ENCODE data around the gene NDC1.

- no peak for TF ChIP-seq CTCF (IDR thresholded peaks at IDR 0.05; ENCODE audit: insufficient read depth, low read depth, low read length)
- no peak for TF ChIP-seq EZH2 (IDR thresholded peaks at IDR 0.05; ENCODE audit: insufficient read depth, low read length)
Observed at GRCh38 chr1:53726009-53726600, 112.0 kb downstream of the NDC1 start.
